ENCODE data around the gene FLT3. TPM values are rescaled to one million over a fixed set of nuclear protein-coding genes. Genes with fewer than 3 reads are reported as not detected.

Gene FLT3
- total and polyA plus RNA-seq, 5 donors from 2014 or later = 0.39 TPM; not detected in 4

DNA sequence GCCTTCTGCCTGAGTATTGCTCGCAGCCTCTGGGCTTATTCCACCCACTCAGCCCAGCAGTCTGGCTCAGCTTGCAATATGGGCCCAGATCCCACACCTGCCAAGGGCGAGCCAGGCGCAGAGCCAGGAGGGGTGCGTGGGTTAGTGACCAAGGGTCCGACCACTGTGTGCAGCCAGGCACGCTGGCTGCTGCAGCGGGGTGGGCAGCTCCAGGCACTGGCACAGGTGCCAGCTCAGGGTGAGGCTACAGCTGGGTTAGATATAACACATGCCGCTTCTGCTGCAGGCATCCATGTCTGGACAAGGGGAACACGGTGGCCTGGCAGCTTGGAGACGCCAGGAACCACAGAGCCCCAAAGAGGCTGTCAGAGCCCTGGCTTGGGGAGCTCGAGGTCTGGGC, 99.3 kb downstream of the FLT3 start:
- no peaks in the 10 kb centered on the region for H3K36me3 Mint-ChIP-seq
- H3K27ac Mint-ChIP-seq = no peak overlapping the region
- H3K27me3 ChIP-seq (ENCODE audit: control insufficient read depth, insufficient read depth, low read length) = no peaks in the 10 kb centered on the region
- H3K9me3 Mint-ChIP-seq = no peaks in the 10 kb centered on the region
- H3K27me3 Mint-ChIP-seq = no peaks in the 10 kb centered on the region
- no peak overlapping the region for H3K4me3 ChIP-seq (ENCODE audit: low read depth, low read length)
- ATAC-seq (ENCODE audit: low read depth in 2 of 2) (no peak), DNase-seq (no peak)
- no peaks in the 10 kb centered on the region for H3K4me1 ChIP-seq (ENCODE audit: control insufficient read depth, insufficient read depth, low read length, poor library complexity, severe bottlenecking)
- no peak overlapping the region for H3K27ac ChIP-seq (ENCODE audit: insufficient read depth, low read length, poor library complexity, severe bottlenecking)
- peaks cover 0 to 2% (median 0%) of the 10 kb centered on the region in 4 donors for H3K4me1 Mint-ChIP-seq
- no peak overlapping the region for H3K4me3 Mint-ChIP-seq
- no peaks in the 10 kb centered on the region for H3K36me3 ChIP-seq (ENCODE audit: control insufficient read depth, insufficient read depth, low read length)
- H3K9me3 ChIP-seq (ENCODE audit: control insufficient read depth in 2 of 2, low read length in 2 of 2) = no peaks in the 10 kb centered on the region

- no peaks in the 10 kb centered on the region for H3K27me3 Mint-ChIP-seq
- H3K36me3 Mint-ChIP-seq = no peaks in the 10 kb centered on the region
- no peak for DNase-seq
- no peak overlapping the region for H3K27ac ChIP-seq (ENCODE audit: insufficient read depth, low read length, poor library complexity, severe bottlenecking)
- peaks cover 0 to 2% (median 0%) of the 10 kb centered on the region in 4 donors for H3K4me1 Mint-ChIP-seq
- H3K27ac Mint-ChIP-seq = no peak overlapping the region
- no peaks in the 10 kb centered on the region for H3K27me3 ChIP-seq (ENCODE audit: control insufficient read depth, insufficient read depth, low read length)
- no peaks in the 10 kb centered on the region for H3K9me3 ChIP-seq (ENCODE audit: control insufficient read depth in 2 of 2, low read length in 2 of 2)
- no peaks in the 10 kb centered on the region for H3K4me1 ChIP-seq (ENCODE audit: control insufficient read depth, insufficient read depth, low read length, poor library complexity, severe bottlenecking)
- no peak overlapping the region for H3K4me3 Mint-ChIP-seq
- H3K36me3 ChIP-seq (ENCODE audit: control insufficient read depth, insufficient read depth, low read length) = no peaks in the 10 kb centered on the region
- no peak overlapping the region for H3K4me3 ChIP-seq (ENCODE audit: low read depth, low read length)
- no peaks in the 10 kb centered on the region for H3K9me3 Mint-ChIP-seq
- ATAC-seq (ENCODE audit: low read depth in 2 of 2) = no peak
These were observed 99.8 kb downstream of the FLT3 start for GRCh38 chr13:28000567-28000966.

- Histone ChIP-seq H3K4me3 (ENCODE audit: low read depth, low read length) (no peak overlapping the region), H3K4me1 (ENCODE audit: control insufficient read depth, insufficient read depth, low read length, poor library complexity, severe bottlenecking) (no peaks in the 10 kb centered on the region), H3K36me3 (ENCODE audit: control insufficient read depth, insufficient read depth, low read length) (no peaks in the 10 kb centered on the region), H3K27me3 (ENCODE audit: control insufficient read depth, insufficient read depth, low read length) (no peaks in the 10 kb centered on the region), H3K9me3 (ENCODE audit: control insufficient read depth in 2 of 2, low read length in 2 of 2) (no peaks in the 10 kb centered on the region), H3K27ac (ENCODE audit: insufficient read depth, low read length, poor library complexity, severe bottlenecking) (no peak overlapping the region)
- peak in 2 of 3 donors; percentile 7 to 42 for DNase-seq
- no peak for ATAC-seq (ENCODE audit: low read depth in 2 of 2)
- Mint-ChIP-seq H3K4me1 (peaks cover 0 to 2% (median 0%) of the 10 kb centered on the region in 4 donors), H3K9me3 (peaks cover 0 to 2% (median 0%) of the 10 kb centered on the region in 7 donors), H3K4me3 (no peak overlapping the region), H3K27ac (no peak overlapping the region), H3K36me3 (no peaks in the 10 kb centered on the region), H3K27me3 (peaks cover 6% of the 10 kb centered on the region)
These were observed 102.4 kb downstream of the FLT3 start for GRCh38 chr13:27997904-27998522.

GRCh38 chr13:27991881-27992280, 108.5 kb downstream of the FLT3 start:
- DNase-seq (no peak), ATAC-seq (ENCODE audit: low read depth in 2 of 2) (no peak)
- Mint-ChIP-seq H3K4me1 (no peaks in the 10 kb centered on the region), H3K9me3 (peaks cover 0 to 2% (median 0%) of the 10 kb centered on the region in 7 donors), H3K27ac (no peak overlapping the region), H3K36me3 (no peaks in the 10 kb centered on the region), H3K27me3 (peaks cover 6% of the 10 kb centered on the region), H3K4me3 (no peak overlapping the region)
- H3K9me3 ChIP-seq (ENCODE audit: control insufficient read depth in 2 of 2, low read length in 2 of 2) = no peaks in the 10 kb centered on the region
- no peaks in the 10 kb centered on the region for H3K4me1 ChIP-seq (ENCODE audit: control insufficient read depth, insufficient read depth, low read length, poor library complexity, severe bottlenecking)
- no peak overlapping the region for H3K4me3 ChIP-seq (ENCODE audit: low read depth, low read length)
- no peak overlapping the region for H3K27ac ChIP-seq (ENCODE audit: insufficient read depth, low read length, poor library complexity, severe bottlenecking)
- no peaks in the 10 kb centered on the region for H3K27me3 ChIP-seq (ENCODE audit: control insufficient read depth, insufficient read depth, low read length)
- no peaks in the 10 kb centered on the region for H3K36me3 ChIP-seq (ENCODE audit: control insufficient read depth, insufficient read depth, low read length)

- no peaks in the 10 kb centered on the region for H3K9me3 ChIP-seq (ENCODE audit: control insufficient read depth in 2 of 2, low read length in 2 of 2)
- no peaks in the 10 kb centered on the region for H3K27me3 ChIP-seq (ENCODE audit: control insufficient read depth, insufficient read depth, low read length)
- Mint-ChIP-seq H3K4me3 (no peak within 1 kb of the TSS), H3K27ac (no peak within 1 kb of the TSS), H3K36me3 (no peaks in the 10 kb centered on the region), H3K27me3 (peaks cover 10% of the 10 kb centered on the region), H3K4me1 (peaks cover 0 to 5% (median under 1%) of the 10 kb centered on the region in 4 donors), H3K9me3 (no peaks in the 10 kb centered on the region)
- no peak for ATAC-seq (ENCODE audit: low read depth in 2 of 2)
- no peak for DNase-seq
- H3K36me3 ChIP-seq (ENCODE audit: control insufficient read depth, insufficient read depth, low read length) = no peaks in the 10 kb centered on the region
- H3K4me3 ChIP-seq (ENCODE audit: low read depth, low read length) = no peak within 1 kb of the TSS
- no peak within 1 kb of the TSS for H3K27ac ChIP-seq (ENCODE audit: insufficient read depth, low read length, poor library complexity, severe bottlenecking)
- H3K4me1 ChIP-seq (ENCODE audit: control insufficient read depth, insufficient read depth, low read length, poor library complexity, severe bottlenecking) = no peaks in the 10 kb centered on the region
These were observed 111.9 kb downstream of the FLT3 start, which contains the start of gene URAD for GRCh38 chr13:27988520-27988919. URAD (minus strand) TSS chr13:27988693; CDS start chr13:27988637, 56 bp downstream.

- no peaks in the 10 kb centered on the region for H3K9me3 ChIP-seq (ENCODE audit: control insufficient read depth in 2 of 2, low read length in 2 of 2)
- peaks cover 0 to 5% (median 0%) of the 10 kb centered on the region in 7 donors for H3K9me3 Mint-ChIP-seq
- H3K36me3 ChIP-seq (ENCODE audit: control insufficient read depth, insufficient read depth, low read length) = no peaks in the 10 kb centered on the region
- H3K27me3 Mint-ChIP-seq = peaks cover 37% of the 10 kb centered on the region
- no peak for DNase-seq
- no peak overlapping the region for H3K27ac Mint-ChIP-seq
- ATAC-seq (ENCODE audit: low read depth in 2 of 2) = no peak
- H3K27ac ChIP-seq (ENCODE audit: insufficient read depth, low read length, poor library complexity, severe bottlenecking) = no peak overlapping the region
- H3K4me3 Mint-ChIP-seq = no peak overlapping the region
- H3K4me1 ChIP-seq (ENCODE audit: control insufficient read depth, insufficient read depth, low read length, poor library complexity, severe bottlenecking) = no peaks in the 10 kb centered on the region
- H3K4me1 Mint-ChIP-seq = peaks cover 4 to 5% (median 4%) of the 10 kb centered on the region in 4 donors
- peaks cover 3% of the 10 kb centered on the region for H3K36me3 Mint-ChIP-seq
- H3K27me3 ChIP-seq (ENCODE audit: control insufficient read depth, insufficient read depth, low read length) = peaks cover 11% of the 10 kb centered on the region
- H3K4me3 ChIP-seq (ENCODE audit: low read depth, low read length) = no peak overlapping the region
These were observed 114.8 kb downstream of the FLT3 start for GRCh38 chr13:27985600-27985999.

DNA sequence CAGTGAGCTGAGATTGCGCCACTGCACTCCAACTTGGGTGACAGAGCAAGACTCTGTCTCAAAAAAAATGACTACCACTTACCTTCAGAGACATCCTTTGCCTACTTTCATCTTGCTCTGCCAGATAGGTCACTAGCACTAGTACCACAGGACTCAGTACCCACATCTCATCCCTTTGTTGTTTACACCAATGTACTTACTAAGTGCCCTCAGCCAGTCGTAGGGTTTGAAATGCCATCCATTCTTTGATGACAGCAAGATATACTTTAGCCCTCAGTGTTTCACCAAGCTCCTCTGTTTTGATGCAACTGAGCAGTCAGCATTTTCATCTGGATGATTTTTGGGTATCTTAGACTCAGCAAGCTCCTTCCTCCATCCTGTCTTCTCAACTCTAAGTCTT, 118.0 kb downstream of the FLT3 start:
- peaks cover 19% of the 10 kb centered on the region for H3K27me3 ChIP-seq (ENCODE audit: control insufficient read depth, insufficient read depth, low read length)
- H3K27ac ChIP-seq (ENCODE audit: insufficient read depth, low read length, poor library complexity, severe bottlenecking) = no peak overlapping the region
- Mint-ChIP-seq H3K27ac (no peak overlapping the region), H3K4me3 (no peak overlapping the region), H3K4me1 (peaks cover 5 to 19% (median 13%) of the 10 kb centered on the region in 4 donors), H3K9me3 (peaks cover 0 to 6% (median 0%) of the 10 kb centered on the region in 7 donors), H3K36me3 (peaks cover 3% of the 10 kb centered on the region), H3K27me3 (peaks cover 60% of the 10 kb centered on the region)
- ATAC-seq (ENCODE audit: low read depth in 2 of 2) (no peak), DNase-seq (no peak)
- H3K4me3 ChIP-seq (ENCODE audit: low read depth, low read length) = no peak overlapping the region
- no peaks in the 10 kb centered on the region for H3K36me3 ChIP-seq (ENCODE audit: control insufficient read depth, insufficient read depth, low read length)
- no peaks in the 10 kb centered on the region for H3K9me3 ChIP-seq (ENCODE audit: control insufficient read depth in 2 of 2, low read length in 2 of 2)
- peaks cover 9% of the 10 kb centered on the region for H3K4me1 ChIP-seq (ENCODE audit: control insufficient read depth, insufficient read depth, low read length, poor library complexity, severe bottlenecking)
